Osteocyte (in vitro differentiated cells): ENCODE data around the gene SGTA. TPM values are rescaled to one million over a fixed set of nuclear protein-coding genes. Genes with fewer than 3 reads are reported as not detected.
"Not testable (repeated sequence)": the region's sequence is repeated elsewhere in the genome, so short reads cannot be mapped to it uniquely, and the experiment has no call there.

Experiments
- DNase-seq: peaks from one replicate; pipeline ENCODE4 v3.0.0; 2021; ENCODE audit warnings: mixed read lengths; ENCODE audit not compliant: unreplicated experiment; ENCODE audit errors: extremely low spot score
- H3K27ac Mint-ChIP-seq: one replicate; pipeline ENCODE4 v1.8.0; 2021; ENCODE audit warnings: mild to moderate bottlenecking, mixed read lengths; ENCODE audit not compliant: unreplicated experiment
- H3K27me3 Mint-ChIP-seq: one replicate; pipeline ENCODE4 v1.8.0; 2021; ENCODE audit warnings: mixed read lengths; ENCODE audit not compliant: unreplicated experiment
- H3K36me3 Mint-ChIP-seq: one replicate; pipeline ENCODE4 v1.8.0; 2021; ENCODE audit warnings: mixed read lengths; ENCODE audit not compliant: unreplicated experiment
- H3K4me1 Mint-ChIP-seq: one replicate; pipeline ENCODE4 v1.8.0; 2021; ENCODE audit warnings: mixed read lengths; ENCODE audit not compliant: unreplicated experiment
- H3K4me3 Mint-ChIP-seq: one replicate; pipeline ENCODE4 v1.8.0; 2021; ENCODE audit warnings: mild to moderate bottlenecking, moderate library complexity, mixed read lengths; ENCODE audit not compliant: unreplicated experiment
- H3K9me3 Mint-ChIP-seq: one replicate; pipeline ENCODE4 v1.8.0; 2021; ENCODE audit warnings: mixed read lengths; ENCODE audit not compliant: unreplicated experiment
- CTCF ChIP-seq: fragments of 200-600 bp; sonication (generic); IDR thresholded peaks from 2 replicates; pipeline ENCODE4 v1.5.0; 2021; ENCODE audit warnings: antibody characterized with exemption, mild to moderate bottlenecking, moderate library complexity
- total RNA-seq: library from RNA; stranded (reverse); gene quantifications from 2 replicates; pipeline ENCODE4 v1.2.1, GENCODE V29; 2021

The SGTA gene
- total RNA-seq, 1 donor from 2014 or later, result 53.2 TPM

GRCh38 chr19:2716275-2716650 lies 66.8 kb downstream of the SGTA start:
- Mint-ChIP-seq H3K4me3 (no peak overlapping the region), H3K36me3 (peaks cover 3% of the 10 kb centered on the region), H3K27me3 (no peaks in the 10 kb centered on the region), H3K27ac (no peak overlapping the region), H3K4me1 (peaks cover 5% of the 10 kb centered on the region), H3K9me3 (peaks cover 11% of the 10 kb centered on the region)
- DNase-seq, result no peak
- no peak for TF ChIP-seq CTCF

DNA sequence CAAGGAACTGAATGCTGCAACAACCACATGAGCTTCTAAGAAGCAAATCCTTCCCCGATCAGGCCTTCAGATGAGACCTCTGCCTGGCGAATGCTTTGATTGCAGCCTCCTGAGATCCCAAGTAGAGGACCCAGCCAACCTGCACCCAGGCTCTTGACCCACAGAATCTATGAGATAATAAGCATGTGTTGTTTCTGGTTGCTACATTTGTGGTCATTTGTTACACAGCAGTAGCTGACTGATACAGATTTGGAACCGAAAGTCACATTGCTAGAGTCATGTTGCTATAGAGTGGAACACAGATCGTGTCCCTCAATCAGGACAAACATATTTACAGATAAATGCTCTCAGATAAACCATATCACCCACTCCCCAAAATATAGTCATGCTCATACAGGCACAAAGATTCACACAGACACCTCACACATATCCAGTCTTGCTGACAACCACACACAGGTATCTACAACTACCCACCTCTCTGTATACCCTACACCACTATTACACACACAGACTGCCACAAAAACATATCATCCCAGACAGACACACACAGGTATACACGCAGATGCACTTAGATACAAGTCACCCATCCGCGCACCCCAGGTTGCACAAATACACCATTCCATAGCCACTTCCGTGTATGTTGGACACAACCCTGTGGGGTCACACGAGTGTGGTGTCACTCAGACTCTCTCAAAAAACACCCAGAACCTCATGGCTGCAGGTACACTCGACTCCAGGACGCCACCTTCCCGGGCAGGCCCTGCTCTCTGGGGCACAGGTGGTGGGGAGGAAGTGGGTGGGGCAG lies 67.4 kb downstream of the SGTA start:
- Mint-ChIP-seq H3K36me3 (peaks cover 3% of the 10 kb centered on the region), H3K4me1 (peaks cover 5% of the 10 kb centered on the region), H3K27me3 (no peaks in the 10 kb centered on the region), H3K4me3 (no peak overlapping the region), H3K9me3 (peaks cover 11% of the 10 kb centered on the region), H3K27ac (no peak overlapping the region)
- no peak for TF ChIP-seq CTCF
- DNase-seq, result no peak

- TF ChIP-seq CTCF, result no peak
- H3K4me1 Mint-ChIP-seq, result peaks cover under 1% of the 10 kb centered on the region
- H3K4me3 Mint-ChIP-seq, result no peak overlapping the region
- H3K36me3 Mint-ChIP-seq, result peaks cover 3% of the 10 kb centered on the region
- no peak for DNase-seq
- H3K9me3 Mint-ChIP-seq, result peaks cover 11% of the 10 kb centered on the region
- no peaks in the 10 kb centered on the region for H3K27me3 Mint-ChIP-seq
- no peak overlapping the region for H3K27ac Mint-ChIP-seq
These were observed 68.4 kb downstream of the SGTA start for GRCh38 chr19:2714531-2715269.

- not testable (repeated sequence) for H3K27me3 Mint-ChIP-seq, H3K4me3 Mint-ChIP-seq, H3K27ac Mint-ChIP-seq, DNase-seq, H3K4me1 Mint-ChIP-seq, H3K36me3 Mint-ChIP-seq
- H3K9me3 Mint-ChIP-seq, result peaks cover 11% of the 10 kb centered on the region
These were observed 69.0 kb downstream of the SGTA start for GRCh38 chr19:2714102-2714501.

DNA sequence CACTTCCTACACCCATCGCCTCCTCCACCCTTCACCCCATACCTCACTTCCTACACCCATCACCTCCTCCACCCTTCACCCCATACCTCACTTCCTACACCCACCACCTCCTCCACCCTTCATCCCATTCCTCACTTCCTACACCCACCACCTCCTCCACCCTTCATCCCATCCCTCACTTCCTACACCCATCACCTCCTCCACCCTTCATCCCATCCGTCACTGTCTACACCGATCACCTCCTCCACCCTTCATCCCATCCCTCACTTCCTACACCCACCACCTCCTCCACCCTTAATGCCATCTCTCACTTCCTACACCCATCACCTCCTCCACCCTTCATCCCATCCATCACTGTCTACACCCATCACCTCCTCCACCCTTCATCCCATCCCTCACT lies 69.9 kb downstream of the SGTA start:
- not testable (repeated sequence) for H3K4me3 Mint-ChIP-seq, H3K27ac Mint-ChIP-seq, H3K27me3 Mint-ChIP-seq, H3K36me3 Mint-ChIP-seq, DNase-seq, H3K4me1 Mint-ChIP-seq
- H3K9me3 Mint-ChIP-seq, result peaks cover 11% of the 10 kb centered on the region

- no peak for DNase-seq
- Mint-ChIP-seq H3K9me3 (peaks cover 11% of the 10 kb centered on the region), H3K4me1 (no peaks in the 10 kb centered on the region), H3K36me3 (peaks cover 3% of the 10 kb centered on the region), H3K4me3 (no peak overlapping the region), H3K27me3 (no peaks in the 10 kb centered on the region), H3K27ac (no peak overlapping the region)
- TF ChIP-seq CTCF, result no peak
These were observed 71.2 kb downstream of the SGTA start for GRCh38 chr19:2711875-2712205.
